ENCODE results near the gene ZBTB3.

GRCh38 chr11:62788991-62789390, 35.0 kb upstream of the ZBTB3 start:
- TF ChIP-seq POLR2A (IDR thresholded peaks at IDR 0.05), result no peak
- no peak for TF ChIP-seq CTCF (IDR thresholded peaks at IDR 0.05)
